ENCODE measurements around the gene CHI3L2. TPM values are rescaled to one million over a fixed set of nuclear protein-coding genes. Genes with fewer than 3 reads are reported as not detected.
A peak's percentile ranks its signal among the peaks of the same experiment; 100 is the strongest.

Gene CHI3L2
- total RNA-seq, 1 donor from 2014 or later, result 0.72 TPM

- no peak for DNase-seq (ENCODE audit: low spot score)
Measured at GRCh38 chr1:111251570-111251969, 24.1 kb downstream of the CHI3L2 start.

- no peak for DNase-seq (ENCODE audit: low spot score)
Measured at GRCh38 chr1:111252786-111253185, 25.3 kb downstream of the CHI3L2 start.

GRCh38 chr1:111253876-111254275 lies 26.4 kb downstream of the CHI3L2 start:
- no peak for DNase-seq (ENCODE audit: low spot score)

GRCh38 chr1:111256988-111257658 lies 29.6 kb downstream of the CHI3L2 start:
- no peak for DNase-seq (ENCODE audit: low spot score)

GRCh38 chr1:111267801-111268508 lies 40.4 kb downstream of the CHI3L2 start:
- DNase-seq (ENCODE audit: low spot score), result no peak

GRCh38 chr1:111269825-111270406 lies 42.4 kb downstream of the CHI3L2 start:
- DNase-seq (ENCODE audit: low spot score), result no peak

GRCh38 chr1:111270771-111271463 lies 43.4 kb downstream of the CHI3L2 start:
- no peak for DNase-seq (ENCODE audit: low spot score)

- no peak for DNase-seq (ENCODE audit: low spot score)
Measured at GRCh38 chr1:111271464-111271801, 43.9 kb downstream of the CHI3L2 start.

- no peak for DNase-seq (ENCODE audit: low spot score)
Measured at GRCh38 chr1:111272081-111272480, 44.6 kb downstream of the CHI3L2 start.

- no peak for DNase-seq (ENCODE audit: low spot score)
Measured at GRCh38 chr1:111274653-111275052, 47.1 kb downstream of the CHI3L2 start.

GRCh38 chr1:111275079-111275478 lies 47.6 kb downstream of the CHI3L2 start:
- no peak for DNase-seq (ENCODE audit: low spot score)

GRCh38 chr1:111275780-111276433 lies 48.4 kb downstream of the CHI3L2 start:
- DNase-seq (ENCODE audit: low spot score), result no peak

GRCh38 chr1:111279144-111279543 lies 51.6 kb downstream of the CHI3L2 start:
- no peak for DNase-seq (ENCODE audit: low spot score)

- no peak for DNase-seq (ENCODE audit: low spot score)
Measured at GRCh38 chr1:111280267-111280666, 52.8 kb downstream of the CHI3L2 start.

GRCh38 chr1:111281411-111281810 lies 53.9 kb downstream of the CHI3L2 start:
- peak; percentile 27 for DNase-seq (ENCODE audit: low spot score)

GRCh38 chr1:111283838-111284237 lies 56.3 kb downstream of the CHI3L2 start:
- no peak for DNase-seq (ENCODE audit: low spot score)

- no peak for DNase-seq (ENCODE audit: low spot score)
Measured at GRCh38 chr1:111285879-111286278, 58.4 kb downstream of the CHI3L2 start.

- DNase-seq (ENCODE audit: low spot score), result no peak
Measured at GRCh38 chr1:111286912-111287311, 59.4 kb downstream of the CHI3L2 start.

- DNase-seq (ENCODE audit: low spot score), result no peak
Measured at GRCh38 chr1:111289371-111289770, 61.9 kb downstream of the CHI3L2 start.

GRCh38 chr1:111290104-111290503 lies 62.6 kb downstream of the CHI3L2 start:
- DNase-seq (ENCODE audit: low spot score), result no peak

GRCh38 chr1:111290630-111291029 lies 63.1 kb downstream of the CHI3L2 start, which contains the start of gene CHIA:
Gene CHIA (plus strand): TSS chr1:111290851. CDS start chr1:111310468, 19,617 bp downstream.
- no peak for DNase-seq (ENCODE audit: low spot score)

Data from umbilical cord (tissue), 2 donors.